ENCODE results near the gene CDKAL1. TPM values are rescaled to one million over a fixed set of nuclear protein-coding genes. Genes with fewer than 3 reads are reported as not detected.

The CDKAL1 gene
- total and polyA plus RNA-seq, 10 of the 15 experiments (the other 5 are each of a cell fraction or from before 2014, with no cell fraction given): 10.7 to 26.9 (median 17.3) TPM

DNA sequence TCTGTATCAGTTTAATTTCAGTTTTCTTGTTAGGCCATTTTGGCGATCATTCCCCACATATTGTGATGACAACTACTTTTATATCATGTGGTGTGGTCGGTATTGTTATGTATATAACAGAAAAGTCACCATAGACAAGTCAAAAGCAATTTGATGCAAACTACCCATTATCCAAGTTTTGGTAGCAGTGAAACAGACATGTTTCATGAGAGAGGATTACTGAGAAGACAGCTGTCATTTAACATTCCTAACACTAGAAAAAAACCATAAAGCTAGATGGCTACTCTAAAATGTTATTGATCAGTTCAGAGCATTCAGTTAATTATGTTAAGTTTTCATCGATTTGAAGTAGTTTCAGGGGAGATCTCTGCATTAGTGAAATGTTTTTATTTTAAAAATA is 597.1 kb downstream of the CDKAL1 start:
- no peak overlapping the region for H3K4me2 ChIP-seq (ENCODE audit: control insufficient read depth, insufficient read depth)
- H3K4me3 ChIP-seq: no peak overlapping the region
- H4K20me1 ChIP-seq (ENCODE audit: control insufficient read depth, insufficient read depth): no peaks in the 10 kb centered on the region
- ChIA-PET CTCF (interaction anchor here (2.1 kb wide), 1 partner anchor 14 kb away, joined by 4 read pairs; no protein-coding TSS in a partner anchor), SMC1A (ENCODE audit: uncharacterized antibody, unreplicated experiment) (interaction anchor here (0.8 to 2.4 kb wide), 5 partner anchors 10 to 201 kb away, joined by 3 to 9 read pairs (median 3); no protein-coding TSS in a partner anchor), RAD21 (ENCODE audit: unreplicated experiment) (interaction anchor here (0.5 kb wide), 1 partner anchor 114 kb away, joined by 3 read pairs; no protein-coding TSS in a partner anchor), POLR2A (interaction anchor here (0.7 kb wide), 1 partner anchor 26 kb away, joined by 3 read pairs; no protein-coding TSS in a partner anchor)
- in situ Hi-C loops (cut with MboI) (no loop called here), intact Hi-C loops (cut with micrococcal nuclease; ENCODE audit: unreplicated experiment) (no loop called here)
- H3K27me3 ChIP-seq (replicated peaks in 1 of 2; ENCODE audit: control insufficient read depth in 2 of 2, insufficient read depth in 2 of 2, low read length in 1 of 2): no peaks in the 10 kb centered on the region
- no peak overlapping the region for H3K27ac ChIP-seq (ENCODE audit: control insufficient read depth, insufficient read depth)
- H3K36me3 ChIP-seq (ENCODE audit: control insufficient read depth in 2 of 2, insufficient read depth in 2 of 2, low read length in 1 of 2): no peaks in the 10 kb centered on the region
- no peaks in the 10 kb centered on the region for H3K79me2 ChIP-seq (ENCODE audit: control insufficient read depth, insufficient read depth, low read length)
- ATAC-seq (no peak), FAIRE-seq (no peak), DNase-seq (ENCODE audit: low read depth, low spot score) (no peak)
- no peaks in the 10 kb centered on the region for H3K9me3 ChIP-seq (replicated peaks; ENCODE audit: control insufficient read depth, insufficient read depth, low read length)
- no peak overlapping the region for H2AFZ ChIP-seq (ENCODE audit: control insufficient read depth, low read depth, low read length)
- 97% methylated on average over 3 of the region's 3 CpGs for WGBS (ENCODE audit: insufficient coverage, insufficient replicate concordance, low lambda C conversion rate, missing lambda C conversion rate)
- no peak overlapping the region for H3K9ac ChIP-seq (ENCODE audit: control insufficient read depth, insufficient read depth, low read length)
- no TSS peak for BruUV-seq (replicated peaks)
- TF ChIP-seq MEF2B (IDR thresholded peaks at IDR 0.05; ENCODE audit: partially characterized antibody, poor library complexity, severe bottlenecking): no peak
- TF ChIP-seq, protein P1, sequence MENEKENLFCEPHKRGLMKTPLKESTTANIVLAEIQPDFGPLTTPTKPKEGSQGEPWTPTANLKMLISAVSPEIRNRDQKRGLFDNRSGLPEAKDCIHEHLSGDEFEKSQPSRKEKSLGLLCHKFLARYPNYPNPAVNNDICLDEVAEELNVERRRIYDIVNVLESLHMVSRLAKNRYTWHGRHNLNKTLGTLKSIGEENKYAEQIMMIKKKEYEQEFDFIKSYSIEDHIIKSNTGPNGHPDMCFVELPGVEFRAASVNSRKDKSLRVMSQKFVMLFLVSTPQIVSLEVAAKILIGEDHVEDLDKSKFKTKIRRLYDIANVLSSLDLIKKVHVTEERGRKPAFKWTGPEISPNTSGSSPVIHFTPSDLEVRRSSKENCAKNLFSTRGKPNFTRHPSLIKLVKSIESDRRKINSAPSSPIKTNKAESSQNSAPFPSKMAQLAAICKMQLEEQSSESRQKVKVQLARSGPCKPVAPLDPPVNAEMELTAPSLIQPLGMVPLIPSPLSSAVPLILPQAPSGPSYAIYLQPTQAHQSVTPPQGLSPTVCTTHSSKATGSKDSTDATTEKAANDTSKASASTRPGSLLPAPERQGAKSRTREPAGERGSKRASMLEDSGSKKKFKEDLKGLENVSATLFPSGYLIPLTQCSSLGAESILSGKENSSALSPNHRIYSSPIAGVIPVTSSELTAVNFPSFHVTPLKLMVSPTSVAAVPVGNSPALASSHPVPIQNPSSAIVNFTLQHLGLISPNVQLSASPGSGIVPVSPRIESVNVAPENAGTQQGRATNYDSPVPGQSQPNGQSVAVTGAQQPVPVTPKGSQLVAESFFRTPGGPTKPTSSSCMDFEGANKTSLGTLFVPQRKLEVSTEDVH (IDR thresholded peaks at IDR 0.05; ENCODE audit: low read depth, partially characterized antibody): no peak
- TF ChIP-seq SIX5 (IDR thresholded peaks at IDR 0.05; ENCODE audit: low read depth, low read length, severe bottlenecking): no peak
- no peak for TF ChIP-seq KAT2A (conservative IDR thresholded peaks at IDR 0.05; ENCODE audit: control insufficient read depth, low read depth, low read length)
- TF ChIP-seq, protein P2, sequence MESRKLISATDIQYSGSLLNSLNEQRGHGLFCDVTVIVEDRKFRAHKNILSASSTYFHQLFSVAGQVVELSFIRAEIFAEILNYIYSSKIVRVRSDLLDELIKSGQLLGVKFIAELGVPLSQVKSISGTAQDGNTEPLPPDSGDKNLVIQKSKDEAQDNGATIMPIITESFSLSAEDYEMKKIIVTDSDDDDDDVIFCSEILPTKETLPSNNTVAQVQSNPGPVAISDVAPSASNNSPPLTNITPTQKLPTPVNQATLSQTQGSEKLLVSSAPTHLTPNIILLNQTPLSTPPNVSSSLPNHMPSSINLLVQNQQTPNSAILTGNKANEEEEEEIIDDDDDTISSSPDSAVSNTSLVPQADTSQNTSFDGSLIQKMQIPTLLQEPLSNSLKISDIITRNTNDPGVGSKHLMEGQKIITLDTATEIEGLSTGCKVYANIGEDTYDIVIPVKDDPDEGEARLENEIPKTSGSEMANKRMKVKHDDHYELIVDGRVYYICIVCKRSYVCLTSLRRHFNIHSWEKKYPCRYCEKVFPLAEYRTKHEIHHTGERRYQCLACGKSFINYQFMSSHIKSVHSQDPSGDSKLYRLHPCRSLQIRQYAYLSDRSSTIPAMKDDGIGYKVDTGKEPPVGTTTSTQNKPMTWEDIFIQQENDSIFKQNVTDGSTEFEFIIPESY (IDR thresholded peaks at IDR 0.05): no peak
- TF ChIP-seq HDAC2 (IDR thresholded peaks at IDR 0.05): no peak
- TF ChIP-seq, protein P3, sequence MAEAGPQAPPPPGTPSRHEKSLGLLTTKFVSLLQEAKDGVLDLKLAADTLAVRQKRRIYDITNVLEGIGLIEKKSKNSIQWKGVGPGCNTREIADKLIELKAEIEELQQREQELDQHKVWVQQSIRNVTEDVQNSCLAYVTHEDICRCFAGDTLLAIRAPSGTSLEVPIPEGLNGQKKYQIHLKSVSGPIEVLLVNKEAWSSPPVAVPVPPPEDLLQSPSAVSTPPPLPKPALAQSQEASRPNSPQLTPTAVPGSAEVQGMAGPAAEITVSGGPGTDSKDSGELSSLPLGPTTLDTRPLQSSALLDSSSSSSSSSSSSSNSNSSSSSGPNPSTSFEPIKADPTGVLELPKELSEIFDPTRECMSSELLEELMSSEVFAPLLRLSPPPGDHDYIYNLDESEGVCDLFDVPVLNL (IDR thresholded peaks at IDR 0.05; ENCODE audit: low read depth, low read length): no peak
- no peaks in the 10 kb centered on the region for H3K4me1 ChIP-seq (ENCODE audit: control insufficient read depth, insufficient read depth, low read length)
